Measurements from ENCODE around the gene IZUMO4.

DNA sequence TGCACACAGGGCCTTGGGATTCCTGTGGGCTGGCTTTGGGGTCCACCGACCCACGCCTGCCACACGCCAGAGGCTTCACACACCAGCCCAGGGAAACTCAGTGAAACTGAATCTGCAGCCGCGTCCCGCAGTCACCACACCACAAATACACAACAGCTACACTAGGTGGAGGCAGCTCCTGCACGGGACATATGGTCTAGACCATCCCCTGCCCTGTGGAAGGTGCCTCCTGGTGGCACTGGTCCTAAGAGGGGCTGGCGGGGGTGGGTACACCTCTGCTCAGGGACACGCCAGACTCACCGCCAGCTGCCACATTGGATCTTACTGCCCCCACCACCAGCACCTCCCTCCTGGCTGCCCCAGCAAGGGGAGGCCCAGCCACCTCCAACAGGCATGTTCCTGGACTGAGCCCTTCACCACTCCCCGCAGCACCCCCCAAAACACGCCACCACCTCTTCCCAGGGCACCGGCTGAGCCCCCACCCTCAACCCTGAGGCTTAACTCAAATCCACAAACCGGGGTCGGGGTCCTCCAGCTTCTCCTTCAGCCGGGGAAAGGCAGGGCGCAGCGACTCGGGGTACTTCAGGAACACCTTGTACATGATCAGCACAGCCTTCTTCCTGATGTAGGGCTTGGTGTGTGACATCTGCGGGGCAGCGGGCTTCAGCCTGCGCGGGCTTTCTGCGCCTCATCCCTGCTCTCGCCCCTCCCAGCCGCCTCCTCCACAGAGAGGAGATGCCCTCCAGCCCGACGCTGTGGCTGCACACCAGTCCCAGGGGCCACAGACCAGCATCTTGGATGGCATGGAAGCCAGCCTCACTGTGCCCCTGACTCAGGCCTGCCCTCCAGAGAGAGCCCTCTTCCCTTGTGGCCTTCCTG is 33.4 kb downstream of the IZUMO4 start:
- 0 out of 2 replicates have a peak, but pooled peaks have one; percentile 35 for TF ChIP-seq POLR2A (IDR thresholded peaks at IDR 0.05; ENCODE audit: low read depth, low read length)
- TF ChIP-seq POLR2AphosphoS5 (IDR thresholded peaks at IDR 0.05; ENCODE audit: low read depth, low read length), result no peak

All from GM12892 (cell line).